ENCODE measurements around the gene SSC5D. TPM values are rescaled to one million over a fixed set of nuclear protein-coding genes. Genes with fewer than 3 reads are reported as not detected.

The SSC5D gene
- total RNA-seq: under 1 TPM; 0.67 to 0.69 TPM

GRCh38 chr19:55487924-55488687 lies at the start of gene SSC5D:
Gene SSC5D, plus strand, starts transcription at chr19:55488436. Its CDS starts 154 bp downstream, at chr19:55488590.

GRCh38 chr19:55443045-55443823 lies 45.0 kb upstream of the SSC5D start, which contains the start of gene SHISA7:
Gene SHISA7, minus strand, starts transcription at chr19:55443300. Its CDS starts 437 bp downstream, at chr19:55442863.

GRCh38 chr19:55461259-55461973 lies 26.8 kb upstream of the SSC5D start, which contains the start of gene ISOC2:
Gene ISOC2, minus strand, starts transcription at chr19:55461642. Its CDS starts 5,156 bp downstream, at chr19:55456486.

GRCh38 chr19:55464662-55465054 lies 23.6 kb upstream of the SSC5D start, which contains the start of gene C19orf85:
Gene C19orf85, minus strand, starts transcription at chr19:55464751. Its CDS starts 197 bp downstream, at chr19:55464554.

GRCh38 chr19:55476100-55476775 lies 12.0 kb upstream of the SSC5D start, which contains the start of gene ZNF628:
Gene ZNF628, plus strand, starts transcription at chr19:55476617. Its CDS starts 3,294 bp downstream, at chr19:55479911.

GRCh38 chr19:55484593-55485438 lies 3.4 kb upstream of the SSC5D start, which contains the start of gene NAT14:
Gene NAT14, plus strand, starts transcription at chr19:55485188. Its CDS starts 521 bp downstream, at chr19:55485709.

GRCh38 chr19:55536951-55537740 lies 48.9 kb downstream of the SSC5D start, which contains the start of gene SBK2:
Gene SBK2, minus strand, starts transcription at chr19:55537133. Its CDS starts 839 bp downstream, at chr19:55536294.

GRCh38 chr19:55545443-55545842 lies 57.2 kb downstream of the SSC5D start, which contains the start of gene SBK3:
Gene SBK3, minus strand, starts transcription at chr19:55545543. Its CDS starts 0 bp downstream, at chr19:55545543.

Other genes with a start within 250 kb of the SSC5D start
- gene PPP6R1, start 229.4 kb upstream of the SSC5D start, total RNA-seq: 10 to 100 TPM; 51.3 to 54.3 TPM
- gene HSPBP1, start 208.3 kb upstream of the SSC5D start, total RNA-seq: 10 to 100 TPM; 35.4 to 50.3 TPM
- 1 to 10 TPM; 2.7 to 3.1 TPM for gene BRSK1, start 204.4 kb upstream of the SSC5D start, total RNA-seq
- gene TMEM150B, start 163.1 kb upstream of the SSC5D start, total RNA-seq: not detected
- gene KMT5C, start 148.6 kb upstream of the SSC5D start, total RNA-seq: 10 to 100 TPM; 10.3 to 12.0 TPM
- not detected for gene COX6B2, start 133.7 kb upstream of the SSC5D start, total RNA-seq
- not detected for gene GARIN5B, start 125.2 kb upstream of the SSC5D start, total RNA-seq
- gene IL11, start 118.0 kb upstream of the SSC5D start, total RNA-seq: 1 to 10 TPM in 1 of 2 donors, not detected in 1; 1.0 TPM
- not detected for gene TMEM190, start 111.6 kb upstream of the SSC5D start, total RNA-seq
- gene TMEM238, start 104.1 kb upstream of the SSC5D start, total RNA-seq: not detected
- 100 to 1,000 TPM; 230 to 328 TPM for gene RPL28, start 102.5 kb upstream of the SSC5D start, total RNA-seq
- 100 to 1,000 TPM; 248 to 380 TPM for gene UBE2S, start 80.6 kb upstream of the SSC5D start, total RNA-seq
- not detected for gene SHISA7, start 45.1 kb upstream of the SSC5D start, total RNA-seq
- gene ISOC2, start 26.8 kb upstream of the SSC5D start, total RNA-seq: 10 to 100 TPM; 66.4 to 95.6 TPM
- gene C19orf85, start 23.7 kb upstream of the SSC5D start, total RNA-seq: not detected
- 1 to 10 TPM; 4.8 to 5.7 TPM for gene ZNF628, start 11.8 kb upstream of the SSC5D start, total RNA-seq
- gene NAT14, start 3.2 kb upstream of the SSC5D start, total RNA-seq: 10 to 100 TPM; 13.4 to 18.6 TPM
- gene SBK2, start 48.7 kb downstream of the SSC5D start, total RNA-seq: not detected
- not detected for gene SBK3, start 57.1 kb downstream of the SSC5D start, total RNA-seq
- 1 to 10 TPM; 4.5 to 7.0 TPM for gene ZNF579, start 92.4 kb downstream of the SSC5D start, total RNA-seq
- gene FIZ1, start 111.1 kb downstream of the SSC5D start, total RNA-seq: 1 to 10 TPM; 2.4 to 3.3 TPM
- gene ZNF524, start 111.9 kb downstream of the SSC5D start, total RNA-seq: 1 to 10 TPM; 6.3 to 6.9 TPM
- gene ZNF865, start 117.2 kb downstream of the SSC5D start, total RNA-seq: 1 to 10 TPM; 1.4 to 2.3 TPM
- 1 to 10 TPM; 3.3 to 4.5 TPM for gene ZNF784, start 136.1 kb downstream of the SSC5D start, total RNA-seq
- gene ZNF580, start 152.6 kb downstream of the SSC5D start, total RNA-seq: 1 to 10 TPM; 6.0 to 6.5 TPM
- 10 to 100 TPM; 10.7 to 14.0 TPM for gene ZNF581, start 155.2 kb downstream of the SSC5D start, total RNA-seq
- 10 to 100 TPM in 1 of 2 donors, 1 to 10 TPM in 1; 9.7 to 16.2 TPM for gene CCDC106, start 159.8 kb downstream of the SSC5D start, total RNA-seq
- gene U2AF2, start 166.6 kb downstream of the SSC5D start, total RNA-seq: 100 to 1,000 TPM in 1 of 2 donors, 10 to 100 TPM in 1; 81.9 to 141 TPM
- 10 to 100 TPM; 23.3 to 29.9 TPM for gene EPN1, start 186.8 kb downstream of the SSC5D start, total RNA-seq
- not detected for gene NLRP9, start 250.0 kb downstream of the SSC5D start, total RNA-seq